ENCODE data around the gene PAX4.

The PAX4 gene

DNA sequence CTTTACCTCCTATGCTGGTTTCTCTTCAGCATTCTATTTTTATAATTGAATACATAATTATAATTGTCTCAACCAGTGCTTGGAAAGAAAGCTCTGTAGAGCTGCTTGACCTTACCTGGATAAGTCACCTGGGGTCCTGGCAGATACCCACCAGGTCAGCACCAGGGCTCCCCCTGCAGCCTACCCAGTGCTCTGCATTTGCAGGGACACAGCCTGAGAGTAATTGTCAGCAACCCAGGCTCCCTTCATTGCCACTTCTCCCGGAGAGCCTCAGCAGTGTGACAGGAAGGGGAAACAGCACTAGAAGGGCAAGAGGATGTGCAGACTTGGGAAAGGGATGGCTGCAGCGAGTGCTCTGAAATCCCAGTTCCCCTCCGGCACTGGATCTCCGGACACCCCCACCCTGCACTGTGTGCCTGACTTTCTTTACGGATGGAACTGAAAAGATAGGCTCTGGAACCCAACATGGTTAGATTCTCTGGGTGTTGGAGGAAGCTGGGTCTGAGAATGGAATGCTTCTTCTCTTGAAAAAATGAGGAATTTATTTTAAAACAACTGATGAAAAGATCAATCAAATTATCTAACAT, 11.4 kb upstream of the PAX4 start:
- ATAC-seq: peak; percentile 79
- TF ChIP-seq, protein P1, sequence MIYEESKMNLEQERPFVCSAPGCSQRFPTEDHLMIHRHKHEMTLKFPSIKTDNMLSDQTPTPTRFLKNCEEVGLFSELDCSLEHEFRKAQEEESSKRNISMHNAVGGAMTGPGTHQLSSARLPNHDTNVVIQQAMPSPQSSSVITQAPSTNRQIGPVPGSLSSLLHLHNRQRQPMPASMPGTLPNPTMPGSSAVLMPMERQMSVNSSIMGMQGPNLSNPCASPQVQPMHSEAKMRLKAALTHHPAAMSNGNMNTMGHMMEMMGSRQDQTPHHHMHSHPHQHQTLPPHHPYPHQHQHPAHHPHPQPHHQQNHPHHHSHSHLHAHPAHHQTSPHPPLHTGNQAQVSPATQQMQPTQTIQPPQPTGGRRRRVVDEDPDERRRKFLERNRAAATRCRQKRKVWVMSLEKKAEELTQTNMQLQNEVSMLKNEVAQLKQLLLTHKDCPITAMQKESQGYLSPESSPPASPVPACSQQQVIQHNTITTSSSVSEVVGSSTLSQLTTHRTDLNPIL (CRISPR knock-in tag; IDR thresholded peaks at IDR 0.05; ENCODE audit: low read depth): no peak
- no peak for TF ChIP-seq ZFP30 (CRISPR knock-in tag; IDR thresholded peaks at IDR 0.05)
- TF ChIP-seq OSR1 (CRISPR knock-in tag; IDR thresholded peaks at IDR 0.05): no peak
- TF ChIP-seq CSDC2 (CRISPR knock-in tag; IDR thresholded peaks at IDR 0.05): no peak
- TF ChIP-seq, protein P2, sequence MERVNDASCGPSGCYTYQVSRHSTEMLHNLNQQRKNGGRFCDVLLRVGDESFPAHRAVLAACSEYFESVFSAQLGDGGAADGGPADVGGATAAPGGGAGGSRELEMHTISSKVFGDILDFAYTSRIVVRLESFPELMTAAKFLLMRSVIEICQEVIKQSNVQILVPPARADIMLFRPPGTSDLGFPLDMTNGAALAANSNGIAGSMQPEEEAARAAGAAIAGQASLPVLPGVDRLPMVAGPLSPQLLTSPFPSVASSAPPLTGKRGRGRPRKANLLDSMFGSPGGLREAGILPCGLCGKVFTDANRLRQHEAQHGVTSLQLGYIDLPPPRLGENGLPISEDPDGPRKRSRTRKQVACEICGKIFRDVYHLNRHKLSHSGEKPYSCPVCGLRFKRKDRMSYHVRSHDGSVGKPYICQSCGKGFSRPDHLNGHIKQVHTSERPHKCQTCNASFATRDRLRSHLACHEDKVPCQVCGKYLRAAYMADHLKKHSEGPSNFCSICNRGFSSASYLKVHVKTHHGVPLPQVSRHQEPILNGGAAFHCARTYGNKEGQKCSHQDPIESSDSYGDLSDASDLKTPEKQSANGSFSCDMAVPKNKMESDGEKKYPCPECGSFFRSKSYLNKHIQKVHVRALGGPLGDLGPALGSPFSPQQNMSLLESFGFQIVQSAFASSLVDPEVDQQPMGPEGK (CRISPR knock-in tag; IDR thresholded peaks at IDR 0.05; ENCODE audit: borderline replicate concordance): no peak
- no peak for TF ChIP-seq TCF4 (CRISPR knock-in tag; IDR thresholded peaks at IDR 0.05; ENCODE audit: borderline replicate concordance)
- no peak for TF ChIP-seq BACH2 (CRISPR knock-in tag; IDR thresholded peaks at IDR 0.05; ENCODE audit: borderline replicate concordance)
- TF ChIP-seq, protein P3, sequence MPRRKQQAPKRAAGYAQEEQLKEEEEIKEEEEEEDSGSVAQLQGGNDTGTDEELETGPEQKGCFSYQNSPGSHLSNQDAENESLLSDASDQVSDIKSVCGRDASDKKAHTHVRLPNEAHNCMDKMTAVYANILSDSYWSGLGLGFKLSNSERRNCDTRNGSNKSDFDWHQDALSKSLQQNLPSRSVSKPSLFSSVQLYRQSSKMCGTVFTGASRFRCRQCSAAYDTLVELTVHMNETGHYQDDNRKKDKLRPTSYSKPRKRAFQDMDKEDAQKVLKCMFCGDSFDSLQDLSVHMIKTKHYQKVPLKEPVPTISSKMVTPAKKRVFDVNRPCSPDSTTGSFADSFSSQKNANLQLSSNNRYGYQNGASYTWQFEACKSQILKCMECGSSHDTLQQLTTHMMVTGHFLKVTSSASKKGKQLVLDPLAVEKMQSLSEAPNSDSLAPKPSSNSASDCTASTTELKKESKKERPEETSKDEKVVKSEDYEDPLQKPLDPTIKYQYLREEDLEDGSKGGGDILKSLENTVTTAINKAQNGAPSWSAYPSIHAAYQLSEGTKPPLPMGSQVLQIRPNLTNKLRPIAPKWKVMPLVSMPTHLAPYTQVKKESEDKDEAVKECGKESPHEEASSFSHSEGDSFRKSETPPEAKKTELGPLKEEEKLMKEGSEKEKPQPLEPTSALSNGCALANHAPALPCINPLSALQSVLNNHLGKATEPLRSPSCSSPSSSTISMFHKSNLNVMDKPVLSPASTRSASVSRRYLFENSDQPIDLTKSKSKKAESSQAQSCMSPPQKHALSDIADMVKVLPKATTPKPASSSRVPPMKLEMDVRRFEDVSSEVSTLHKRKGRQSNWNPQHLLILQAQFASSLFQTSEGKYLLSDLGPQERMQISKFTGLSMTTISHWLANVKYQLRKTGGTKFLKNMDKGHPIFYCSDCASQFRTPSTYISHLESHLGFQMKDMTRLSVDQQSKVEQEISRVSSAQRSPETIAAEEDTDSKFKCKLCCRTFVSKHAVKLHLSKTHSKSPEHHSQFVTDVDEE (CRISPR knock-in tag; IDR thresholded peaks at IDR 0.05): no peak
- no peak for TF ChIP-seq GLIS3 (CRISPR knock-in tag; IDR thresholded peaks at IDR 0.05)
- TF ChIP-seq ESRRG (CRISPR knock-in tag; IDR thresholded peaks at IDR 0.05): no peak
- TF ChIP-seq TOX (CRISPR knock-in tag; IDR thresholded peaks at IDR 0.05; ENCODE audit: borderline replicate concordance): no peak
- no peak for TF ChIP-seq PPARA (CRISPR knock-in tag; IDR thresholded peaks at IDR 0.05; ENCODE audit: borderline replicate concordance)
- TF ChIP-seq ZNF565 (CRISPR knock-in tag; conservative IDR thresholded peaks at IDR 0.05; ENCODE audit: low read depth): no peak
- TF ChIP-seq, protein P4, sequence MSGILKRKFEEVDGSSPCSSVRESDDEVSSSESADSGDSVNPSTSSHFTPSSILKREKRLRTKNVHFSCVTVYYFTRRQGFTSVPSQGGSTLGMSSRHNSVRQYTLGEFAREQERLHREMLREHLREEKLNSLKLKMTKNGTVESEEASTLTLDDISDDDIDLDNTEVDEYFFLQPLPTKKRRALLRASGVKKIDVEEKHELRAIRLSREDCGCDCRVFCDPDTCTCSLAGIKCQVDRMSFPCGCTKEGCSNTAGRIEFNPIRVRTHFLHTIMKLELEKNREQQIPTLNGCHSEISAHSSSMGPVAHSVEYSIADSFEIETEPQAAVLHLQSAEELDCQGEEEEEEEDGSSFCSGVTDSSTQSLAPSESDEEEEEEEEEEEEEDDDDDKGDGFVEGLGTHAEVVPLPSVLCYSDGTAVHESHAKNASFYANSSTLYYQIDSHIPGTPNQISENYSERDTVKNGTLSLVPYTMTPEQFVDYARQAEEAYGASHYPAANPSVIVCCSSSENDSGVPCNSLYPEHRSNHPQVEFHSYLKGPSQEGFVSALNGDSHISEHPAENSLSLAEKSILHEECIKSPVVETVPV (CRISPR knock-in tag; IDR thresholded peaks at IDR 0.05): no peak
- no peak for TF ChIP-seq ZNF8 (CRISPR knock-in tag; IDR thresholded peaks at IDR 0.05)
- no peak for TF ChIP-seq SNAI2 (CRISPR knock-in tag; IDR thresholded peaks at IDR 0.05)
- TF ChIP-seq, protein P5, sequence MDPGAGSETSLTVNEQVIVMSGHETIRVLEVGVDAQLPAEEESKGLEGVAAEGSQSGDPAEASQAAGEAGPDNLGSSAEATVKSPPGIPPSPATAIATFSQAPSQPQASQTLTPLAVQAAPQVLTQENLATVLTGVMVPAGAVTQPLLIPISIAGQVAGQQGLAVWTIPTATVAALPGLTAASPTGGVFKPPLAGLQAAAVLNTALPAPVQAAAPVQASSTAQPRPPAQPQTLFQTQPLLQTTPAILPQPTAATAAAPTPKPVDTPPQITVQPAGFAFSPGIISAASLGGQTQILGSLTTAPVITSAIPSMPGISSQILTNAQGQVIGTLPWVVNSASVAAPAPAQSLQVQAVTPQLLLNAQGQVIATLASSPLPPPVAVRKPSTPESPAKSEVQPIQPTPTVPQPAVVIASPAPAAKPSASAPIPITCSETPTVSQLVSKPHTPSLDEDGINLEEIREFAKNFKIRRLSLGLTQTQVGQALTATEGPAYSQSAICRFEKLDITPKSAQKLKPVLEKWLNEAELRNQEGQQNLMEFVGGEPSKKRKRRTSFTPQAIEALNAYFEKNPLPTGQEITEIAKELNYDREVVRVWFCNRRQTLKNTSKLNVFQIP (CRISPR knock-in tag; IDR thresholded peaks at IDR 0.05; ENCODE audit: borderline replicate concordance, low read depth): no peak
- no peak for TF ChIP-seq ZFP3 (CRISPR knock-in tag; IDR thresholded peaks at IDR 0.05)

DNA sequence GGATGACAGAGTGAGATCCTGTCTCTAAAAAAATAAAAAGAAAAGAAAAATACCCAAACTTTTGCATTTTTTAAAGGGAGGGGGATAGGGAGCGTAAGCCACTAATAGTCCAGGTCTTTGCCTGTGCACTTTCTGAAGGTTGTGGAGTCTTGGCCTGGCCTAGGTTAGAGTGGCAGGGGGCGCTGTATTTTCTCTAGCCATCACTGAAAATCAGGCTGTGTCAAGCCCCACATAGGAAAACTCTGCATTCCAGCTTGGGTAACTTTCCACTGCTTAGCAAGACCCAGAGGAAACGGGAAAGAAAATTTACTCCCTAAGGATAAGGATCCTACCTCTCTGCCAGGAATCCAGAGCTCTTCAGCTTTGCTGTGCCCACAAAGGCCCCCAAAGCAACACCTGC, 10.5 kb upstream of the PAX4 start:
- TF ChIP-seq BACH2 (CRISPR knock-in tag; IDR thresholded peaks at IDR 0.05; ENCODE audit: borderline replicate concordance): no peak
- TF ChIP-seq, protein P2 (CRISPR knock-in tag; IDR thresholded peaks at IDR 0.05; ENCODE audit: borderline replicate concordance): no peak
- no peak for TF ChIP-seq OSR1 (CRISPR knock-in tag; IDR thresholded peaks at IDR 0.05)
- TF ChIP-seq, protein P5 (CRISPR knock-in tag; IDR thresholded peaks at IDR 0.05; ENCODE audit: borderline replicate concordance, low read depth): no peak
- no peak for TF ChIP-seq RARB (CRISPR knock-in tag; IDR thresholded peaks at IDR 0.05)
- TF ChIP-seq PPARA (CRISPR knock-in tag; IDR thresholded peaks at IDR 0.05; ENCODE audit: borderline replicate concordance): no peak
- TF ChIP-seq ESRRG (CRISPR knock-in tag; IDR thresholded peaks at IDR 0.05): no peak
- TF ChIP-seq, protein P4 (CRISPR knock-in tag; IDR thresholded peaks at IDR 0.05): no peak
- TF ChIP-seq GLIS3 (CRISPR knock-in tag; IDR thresholded peaks at IDR 0.05): no peak
- no peak for TF ChIP-seq ZFP30 (CRISPR knock-in tag; IDR thresholded peaks at IDR 0.05)
- TF ChIP-seq, protein P1 (CRISPR knock-in tag; IDR thresholded peaks at IDR 0.05; ENCODE audit: low read depth): no peak
- ATAC-seq: peak; percentile 67
